Activated B cell treated with CpG ODN at 0.5 μM for 24 hours (primary cell): ENCODE data around the gene CHAMP1. TPM values are rescaled to one million over a fixed set of nuclear protein-coding genes. Genes with fewer than 3 reads are reported as not detected.

ENCODE experiments used
- ATAC-seq: fragments of 200-7000 bp; cut with Tn5 transposase; one replicate; pipeline ENCODE4 v1.10.0; 2021; ENCODE audit warnings: low read depth, mild to moderate bottlenecking, moderate library complexity
- CTCF ChIA-PET: fragments of 350-600 bp; sonication (Branson Sonifier 250); formaldehyde crosslinking; loops from one replicate; lab custom pipeline; 2021; ENCODE audit warnings: antibody characterized with exemption; lab: Charles Lee
- POLR2A ChIA-PET: fragments of 350-600 bp; sonication (Branson Sonifier 250); formaldehyde crosslinking; loops from one replicate; lab custom pipeline; 2021; ENCODE audit warnings: antibody characterized with exemption; lab: Charles Lee
- DNase-seq: peaks from one replicate; pipeline ENCODE4 v3.0.0; 2022
- H3K27ac Mint-ChIP-seq: one replicate; pipeline ENCODE4 v1.8.0; 2020; ENCODE audit warnings: mixed read lengths
- H3K27me3 Mint-ChIP-seq: one replicate; pipeline ENCODE4 v1.8.0; 2021; ENCODE audit warnings: mixed read lengths
- H3K36me3 Mint-ChIP-seq: one replicate; pipeline ENCODE4 v1.8.0; 2021; ENCODE audit warnings: low read depth, mixed read lengths
- H3K4me1 Mint-ChIP-seq: one replicate; pipeline ENCODE4 v1.8.0; 2021; ENCODE audit warnings: mixed read lengths
- H3K4me3 Mint-ChIP-seq: one replicate; pipeline ENCODE4 v1.8.0; 2020; ENCODE audit warnings: mild to moderate bottlenecking, mixed read lengths
- H3K9me3 Mint-ChIP-seq: one replicate; pipeline ENCODE4 v1.8.0; 2020; ENCODE audit warnings: mixed read lengths
- intact Hi-C: fragments of 100-400 bp; cut with micrococcal nuclease; formaldehyde crosslinking; loops from one replicate; pipeline ENCODE4 v1.15.1; 2024
- total RNA-seq: library from RNA; stranded (reverse); gene quantifications from 2 replicates; pipeline ENCODE4 v1.2.3, GENCODE V29; 2022
- TF ChIP-seq, protein P1 (sequence below): fragments of 200-600 bp; IDR thresholded peaks from one replicate; pipeline ENCODE4 v1.8.0; 2022; ENCODE audit warnings: antibody characterized with exemption, mild to moderate bottlenecking

Gene CHAMP1
- total RNA-seq, 1 donor from 2014 or later, result 34.8 TPM

DNA sequence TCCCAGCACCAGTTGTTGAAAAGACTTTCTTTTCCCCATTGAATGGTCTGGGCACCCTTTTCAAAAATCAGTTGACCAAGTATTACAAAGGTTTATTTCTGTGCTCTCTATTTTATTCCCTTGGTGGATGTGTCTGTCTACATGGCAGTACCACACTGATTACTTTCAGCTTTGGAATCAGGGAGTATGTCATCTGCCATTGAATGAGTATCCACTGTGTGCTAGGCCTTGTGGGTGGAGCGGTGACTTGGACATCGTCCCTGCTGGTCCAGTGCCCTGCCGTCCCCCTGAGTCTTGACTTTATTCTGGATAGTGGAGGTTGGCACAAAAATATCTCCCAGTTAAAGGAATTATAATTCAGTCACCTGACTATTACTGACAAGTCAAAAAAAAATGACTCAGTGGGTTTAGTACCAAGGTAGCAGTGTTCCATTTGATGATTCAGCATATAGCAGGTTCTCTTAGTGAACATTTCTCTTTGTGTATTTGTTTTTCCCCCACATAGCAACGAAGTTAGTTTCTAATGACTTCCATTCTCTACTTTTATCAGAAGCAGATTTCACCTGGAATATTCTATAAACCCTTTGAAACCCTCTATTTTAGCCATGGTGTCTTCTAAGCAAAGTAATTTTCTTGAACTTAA, 29.0 kb upstream of the CHAMP1 start:
- no peaks in the 10 kb centered on the region for H3K9me3 Mint-ChIP-seq
- ATAC-seq (no peak), DNase-seq (no peak)
- peaks cover 25% of the 10 kb centered on the region for H3K4me1 Mint-ChIP-seq
- TF ChIP-seq, protein P1, sequence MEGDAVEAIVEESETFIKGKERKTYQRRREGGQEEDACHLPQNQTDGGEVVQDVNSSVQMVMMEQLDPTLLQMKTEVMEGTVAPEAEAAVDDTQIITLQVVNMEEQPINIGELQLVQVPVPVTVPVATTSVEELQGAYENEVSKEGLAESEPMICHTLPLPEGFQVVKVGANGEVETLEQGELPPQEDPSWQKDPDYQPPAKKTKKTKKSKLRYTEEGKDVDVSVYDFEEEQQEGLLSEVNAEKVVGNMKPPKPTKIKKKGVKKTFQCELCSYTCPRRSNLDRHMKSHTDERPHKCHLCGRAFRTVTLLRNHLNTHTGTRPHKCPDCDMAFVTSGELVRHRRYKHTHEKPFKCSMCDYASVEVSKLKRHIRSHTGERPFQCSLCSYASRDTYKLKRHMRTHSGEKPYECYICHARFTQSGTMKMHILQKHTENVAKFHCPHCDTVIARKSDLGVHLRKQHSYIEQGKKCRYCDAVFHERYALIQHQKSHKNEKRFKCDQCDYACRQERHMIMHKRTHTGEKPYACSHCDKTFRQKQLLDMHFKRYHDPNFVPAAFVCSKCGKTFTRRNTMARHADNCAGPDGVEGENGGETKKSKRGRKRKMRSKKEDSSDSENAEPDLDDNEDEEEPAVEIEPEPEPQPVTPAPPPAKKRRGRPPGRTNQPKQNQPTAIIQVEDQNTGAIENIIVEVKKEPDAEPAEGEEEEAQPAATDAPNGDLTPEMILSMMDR, result no peak
- no peaks in the 10 kb centered on the region for H3K27me3 Mint-ChIP-seq
- POLR2A ChIA-PET, result no interaction called here
- H3K36me3 Mint-ChIP-seq, result peaks cover 71% of the 10 kb centered on the region
- intact Hi-C loops, result no loop called here
- no peak overlapping the region for H3K4me3 Mint-ChIP-seq
- no peak overlapping the region for H3K27ac Mint-ChIP-seq
- CTCF ChIA-PET, result no interaction called here

DNA sequence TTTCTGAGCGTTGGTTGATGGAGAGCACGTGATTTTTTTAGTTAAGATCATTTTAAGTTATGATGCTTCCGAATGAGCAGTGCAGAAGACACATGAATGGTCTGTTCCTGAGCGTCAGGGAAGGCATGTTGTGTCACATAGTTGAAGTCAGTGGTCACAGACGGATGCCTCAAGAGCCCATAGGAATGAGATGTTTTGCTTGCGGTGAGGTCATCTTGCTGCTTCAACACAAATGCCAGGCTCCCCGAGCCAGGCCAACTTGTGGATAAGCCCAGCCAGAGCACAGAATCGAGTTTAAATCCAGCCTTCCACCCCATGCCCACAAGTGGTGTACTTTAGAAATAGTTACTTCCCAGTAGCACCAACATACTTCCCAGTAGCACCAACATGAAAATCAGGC, 27.5 kb upstream of the CHAMP1 start:
- ChIA-PET POLR2A (no interaction called here), CTCF (no interaction called here)
- ATAC-seq (no peak), DNase-seq (no peak)
- Mint-ChIP-seq H3K4me1 (peaks cover 18% of the 10 kb centered on the region), H3K27ac (no peak overlapping the region), H3K4me3 (no peak overlapping the region), H3K36me3 (peaks cover 74% of the 10 kb centered on the region), H3K9me3 (no peaks in the 10 kb centered on the region), H3K27me3 (no peaks in the 10 kb centered on the region)
- intact Hi-C loops, result no loop called here
- TF ChIP-seq, protein P1, result no peak

DNA sequence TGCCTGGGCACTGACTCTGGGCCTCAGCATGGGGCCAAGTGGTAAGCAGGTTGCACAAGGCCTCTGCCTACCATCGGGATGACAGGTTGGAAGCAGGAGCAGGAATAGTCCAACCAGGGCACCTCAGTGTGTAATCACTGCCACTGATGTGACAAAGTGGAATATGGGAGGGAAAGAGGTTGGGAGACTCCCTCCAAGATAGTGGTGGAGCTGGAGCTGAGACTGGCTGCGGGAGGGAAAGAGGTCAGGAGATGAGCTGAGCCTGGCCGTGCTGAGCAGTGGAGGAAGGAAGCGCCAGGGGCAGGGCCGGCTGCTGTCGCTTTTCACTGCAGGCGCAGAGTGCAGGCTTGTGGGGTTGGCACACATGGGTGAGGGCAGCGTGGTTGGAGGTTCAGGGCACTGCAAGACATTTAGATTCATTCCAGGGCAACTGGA, 26.1 kb upstream of the CHAMP1 start:
- TF ChIP-seq, protein P1, result no peak
- ChIA-PET POLR2A (no interaction called here), CTCF (no interaction called here)
- Mint-ChIP-seq H3K36me3 (peaks cover 83% of the 10 kb centered on the region), H3K27ac (no peak overlapping the region), H3K9me3 (no peaks in the 10 kb centered on the region), H3K4me3 (no peak overlapping the region), H3K27me3 (no peaks in the 10 kb centered on the region), H3K4me1 (peaks cover 11% of the 10 kb centered on the region)
- DNase-seq (no peak), ATAC-seq (no peak)
- intact Hi-C loops, result no loop called here

DNA sequence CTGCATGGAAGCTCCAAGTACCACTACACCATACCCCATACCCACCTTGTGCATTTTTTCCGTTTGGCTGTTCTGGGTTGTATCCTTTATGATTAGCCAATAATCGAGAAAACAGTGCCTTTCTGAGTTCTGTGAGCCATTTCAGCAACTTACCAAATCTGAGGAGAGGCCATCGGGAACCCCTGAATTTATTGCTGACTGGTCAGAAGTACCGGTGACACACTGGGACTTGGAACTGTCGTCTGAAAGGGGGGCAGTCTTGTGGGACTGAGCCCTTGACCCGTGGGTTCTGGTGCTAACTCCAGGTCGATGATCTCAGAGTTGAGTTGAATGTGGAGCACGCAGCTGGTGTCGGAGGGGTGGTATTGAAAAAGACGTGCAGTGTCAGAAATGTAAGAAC, 17.9 kb upstream of the CHAMP1 start:
- H3K27ac Mint-ChIP-seq, result no peak overlapping the region
- TF ChIP-seq, protein P1, result no peak
- POLR2A ChIA-PET, result no interaction called here
- H3K4me1 Mint-ChIP-seq, result no peaks in the 10 kb centered on the region
- H3K9me3 Mint-ChIP-seq, result no peaks in the 10 kb centered on the region
- DNase-seq (no peak), ATAC-seq (no peak)
- no peaks in the 10 kb centered on the region for H3K27me3 Mint-ChIP-seq
- H3K4me3 Mint-ChIP-seq, result no peak overlapping the region
- CTCF ChIA-PET, result no interaction called here
- H3K36me3 Mint-ChIP-seq, result peaks cover 62% of the 10 kb centered on the region
- intact Hi-C loops, result no loop called here

DNA sequence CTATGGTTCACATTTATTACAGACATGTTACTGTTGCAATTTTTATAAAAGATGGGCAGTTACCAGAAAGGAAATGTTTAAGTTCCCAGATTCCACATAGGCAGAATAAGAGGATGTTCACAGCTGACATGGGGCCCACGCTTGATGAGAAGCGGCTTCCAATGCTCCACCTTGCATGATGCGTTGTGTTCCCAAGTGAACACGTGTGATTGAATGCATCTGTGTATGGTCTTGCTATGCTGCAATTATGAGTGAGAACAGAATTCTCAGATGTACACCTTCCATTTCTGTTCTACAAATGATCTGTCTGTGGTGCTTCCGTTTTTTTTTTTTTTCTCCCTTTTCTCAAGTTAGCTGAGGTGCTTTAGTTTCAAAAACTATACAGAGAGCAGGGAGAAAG, 17.4 kb upstream of the CHAMP1 start:
- no peak overlapping the region for H3K4me3 Mint-ChIP-seq
- peaks cover 62% of the 10 kb centered on the region for H3K36me3 Mint-ChIP-seq
- intact Hi-C loops, result no loop called here
- TF ChIP-seq, protein P1, result no peak
- no peaks in the 10 kb centered on the region for H3K4me1 Mint-ChIP-seq
- no peak overlapping the region for H3K27ac Mint-ChIP-seq
- no peaks in the 10 kb centered on the region for H3K9me3 Mint-ChIP-seq
- ChIA-PET CTCF (no interaction called here), POLR2A (no interaction called here)
- DNase-seq, result no peak
- no peaks in the 10 kb centered on the region for H3K27me3 Mint-ChIP-seq
- no peak for ATAC-seq
